MCF 10A (cell line): ENCODE measurements around the gene COLEC12. TPM values are rescaled to one million over a fixed set of nuclear protein-coding genes. Genes with fewer than 3 reads are reported as not detected.

Experiments
- BruUV-seq: library from RNA; stranded (reverse); fragments of 400-500 nt; replicated peaks from 2 replicates; lab custom pipeline; 2021; lab: Mats Ljungman, UMichigan
- CTCF ChIA-PET: fragments of 300-600 bp; sonication (Branson Sonifier 250); formaldehyde crosslinking; extraction: SDS; loops from one replicate; lab custom pipeline; 2021; ENCODE audit warnings: antibody characterized with exemption, inconsistent platforms; lab: Yijun Ruan, JAX
- POLR2A ChIA-PET: fragments of 300-600, 350-650 bp; sonication (Branson Sonifier 250); formaldehyde crosslinking; extraction: SDS; loops from one replicate; lab custom pipeline; 2020; ENCODE audit warnings: antibody characterized with exemption, inconsistent platforms; lab: Yijun Ruan, JAX
- DNase-seq: peaks from one replicate; pipeline ENCODE4 v3.0.0-alpha.2; 2018; ENCODE audit not compliant: unreplicated experiment
- H3K27ac Mint-ChIP-seq: one replicate; pipeline ENCODE4 v1.8.0; 2022; ENCODE audit warnings: mild to moderate bottlenecking, low read depth, mixed read lengths; ENCODE audit not compliant: unreplicated experiment
- H3K27me3 Mint-ChIP-seq: one replicate; pipeline ENCODE4 v1.8.0; 2022; ENCODE audit warnings: mixed read lengths; ENCODE audit not compliant: insufficient read depth, unreplicated experiment
- H3K36me3 Mint-ChIP-seq: one replicate; pipeline ENCODE4 v1.8.0; 2022; ENCODE audit warnings: mild to moderate bottlenecking, moderate library complexity, mixed read lengths; ENCODE audit not compliant: insufficient read depth, unreplicated experiment
- H3K4me1 Mint-ChIP-seq: one replicate; pipeline ENCODE4 v1.8.0; 2022; ENCODE audit warnings: mixed read lengths; ENCODE audit not compliant: insufficient read depth, unreplicated experiment
- H3K4me3 Mint-ChIP-seq: one replicate; pipeline ENCODE4 v1.8.0; 2022; ENCODE audit warnings: mild to moderate bottlenecking, moderate library complexity, mixed read lengths; ENCODE audit not compliant: unreplicated experiment
- H3K9me3 Mint-ChIP-seq: one replicate; pipeline ENCODE4 v1.8.0; 2022; ENCODE audit warnings: mixed read lengths; ENCODE audit not compliant: unreplicated experiment
- intact Hi-C: fragments of 100-400 bp; cut with micrococcal nuclease; formaldehyde crosslinking; loops from 2 replicates; pipeline ENCODE4 v1.14.1; 2022
- total RNA-seq: library from RNA; stranded (reverse); gene quantifications from 2 replicates; pipeline ENCODE4 v1.2.3, GENCODE V29; 2022
- TF ChIP-seq, protein P1 (sequence below): fragments of 200-600 bp; IDR thresholded peaks from one replicate; pipeline ENCODE4 v1.8.0; 2022; ENCODE audit warnings: antibody characterized with exemption, mild to moderate bottlenecking; ENCODE audit not compliant: unreplicated experiment

COLEC12 gene
- total RNA-seq, 1 experiment from 2014 or later = 0.05 TPM

DNA sequence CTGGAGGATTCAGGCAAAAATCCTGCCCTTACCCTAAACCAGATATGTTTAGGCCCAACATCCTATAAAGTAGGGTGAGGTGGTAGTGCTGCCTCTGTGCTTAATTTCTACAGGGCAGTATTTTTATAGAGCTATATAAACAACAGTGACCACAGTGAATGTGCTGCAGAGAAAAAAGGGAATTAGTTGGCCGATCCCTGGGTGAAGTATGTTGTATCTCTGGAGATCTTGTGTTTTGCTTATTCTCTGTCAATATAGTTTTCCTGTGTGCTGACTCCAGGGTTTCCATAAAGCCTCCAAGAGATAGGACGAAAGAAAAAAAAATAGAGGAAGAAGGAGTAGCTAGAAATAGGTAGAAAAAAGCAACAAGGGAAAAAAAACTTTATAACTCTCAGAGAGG lies 143.7 kb downstream of the COLEC12 start:
- intact Hi-C loops = no loop called here
- Mint-ChIP-seq H3K27ac (no peak overlapping the region), H3K4me3 (no peak overlapping the region), H3K4me1 (no peaks in the 10 kb centered on the region), H3K9me3 (peaks cover 14% of the 10 kb centered on the region), H3K27me3 (no peaks in the 10 kb centered on the region), H3K36me3 (no peaks in the 10 kb centered on the region)
- no TSS peak for BruUV-seq
- CTCF ChIA-PET = no interaction called here
- TF ChIP-seq, protein P1, sequence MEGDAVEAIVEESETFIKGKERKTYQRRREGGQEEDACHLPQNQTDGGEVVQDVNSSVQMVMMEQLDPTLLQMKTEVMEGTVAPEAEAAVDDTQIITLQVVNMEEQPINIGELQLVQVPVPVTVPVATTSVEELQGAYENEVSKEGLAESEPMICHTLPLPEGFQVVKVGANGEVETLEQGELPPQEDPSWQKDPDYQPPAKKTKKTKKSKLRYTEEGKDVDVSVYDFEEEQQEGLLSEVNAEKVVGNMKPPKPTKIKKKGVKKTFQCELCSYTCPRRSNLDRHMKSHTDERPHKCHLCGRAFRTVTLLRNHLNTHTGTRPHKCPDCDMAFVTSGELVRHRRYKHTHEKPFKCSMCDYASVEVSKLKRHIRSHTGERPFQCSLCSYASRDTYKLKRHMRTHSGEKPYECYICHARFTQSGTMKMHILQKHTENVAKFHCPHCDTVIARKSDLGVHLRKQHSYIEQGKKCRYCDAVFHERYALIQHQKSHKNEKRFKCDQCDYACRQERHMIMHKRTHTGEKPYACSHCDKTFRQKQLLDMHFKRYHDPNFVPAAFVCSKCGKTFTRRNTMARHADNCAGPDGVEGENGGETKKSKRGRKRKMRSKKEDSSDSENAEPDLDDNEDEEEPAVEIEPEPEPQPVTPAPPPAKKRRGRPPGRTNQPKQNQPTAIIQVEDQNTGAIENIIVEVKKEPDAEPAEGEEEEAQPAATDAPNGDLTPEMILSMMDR = no peak
- POLR2A ChIA-PET = no interaction called here
- no peak for DNase-seq

DNA sequence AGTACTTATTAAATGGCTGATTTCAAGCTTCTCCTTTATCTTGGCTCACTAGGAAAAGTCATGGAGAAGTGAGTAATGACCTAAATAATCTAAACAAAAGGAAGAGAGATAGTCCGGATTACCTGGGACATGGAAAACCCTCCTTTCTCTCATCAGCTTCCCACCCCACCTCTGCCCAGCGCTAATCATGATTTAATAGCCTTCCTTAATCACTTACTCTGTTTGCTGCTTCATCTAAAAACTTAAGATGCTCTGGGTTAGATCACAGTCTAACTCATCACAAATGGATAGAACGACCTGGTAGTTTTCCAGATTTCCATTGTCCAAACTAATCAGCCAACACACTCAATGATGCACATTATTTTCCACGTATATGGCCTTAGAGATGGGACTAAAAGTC lies 144.8 kb downstream of the COLEC12 start:
- Mint-ChIP-seq H3K27me3 (no peaks in the 10 kb centered on the region), H3K4me1 (no peaks in the 10 kb centered on the region), H3K4me3 (no peak overlapping the region), H3K9me3 (peaks cover 10% of the 10 kb centered on the region), H3K27ac (no peak overlapping the region), H3K36me3 (no peaks in the 10 kb centered on the region)
- no peak for DNase-seq
- ChIA-PET CTCF (interaction anchor here (0.6 kb wide), 1 partner anchor 475 kb away, joined by 3 read pairs; no protein-coding TSS in a partner anchor), POLR2A (no interaction called here)
- no TSS peak for BruUV-seq
- TF ChIP-seq, protein P1 = no peak
- intact Hi-C loops = no loop called here

DNA sequence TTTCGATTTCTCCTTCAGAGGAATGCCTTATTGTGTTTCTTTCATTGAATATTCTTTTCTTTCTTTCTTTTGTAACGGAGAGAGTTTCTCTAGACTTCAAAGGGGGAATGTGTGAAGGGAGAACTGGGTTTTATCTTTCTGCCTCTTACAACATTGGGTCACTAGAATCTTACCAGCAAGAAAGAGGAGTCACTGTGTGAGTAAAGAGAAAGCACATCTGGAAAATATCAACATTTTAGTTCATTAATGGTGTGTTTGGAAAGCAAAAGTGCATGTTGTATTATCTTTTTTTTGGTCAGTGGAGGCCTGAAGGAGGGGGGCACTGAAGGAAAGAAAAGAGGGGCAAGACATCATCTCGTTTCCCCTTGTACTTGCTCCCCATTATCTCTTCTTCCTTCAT lies 146.0 kb downstream of the COLEC12 start:
- POLR2A ChIA-PET = interaction anchor here (0.6 to 1.0 kb wide), 2 partner anchors 87 to 280 kb away, joined by 3 read pairs; partner anchors contain the start of gene THOC1

DNA sequence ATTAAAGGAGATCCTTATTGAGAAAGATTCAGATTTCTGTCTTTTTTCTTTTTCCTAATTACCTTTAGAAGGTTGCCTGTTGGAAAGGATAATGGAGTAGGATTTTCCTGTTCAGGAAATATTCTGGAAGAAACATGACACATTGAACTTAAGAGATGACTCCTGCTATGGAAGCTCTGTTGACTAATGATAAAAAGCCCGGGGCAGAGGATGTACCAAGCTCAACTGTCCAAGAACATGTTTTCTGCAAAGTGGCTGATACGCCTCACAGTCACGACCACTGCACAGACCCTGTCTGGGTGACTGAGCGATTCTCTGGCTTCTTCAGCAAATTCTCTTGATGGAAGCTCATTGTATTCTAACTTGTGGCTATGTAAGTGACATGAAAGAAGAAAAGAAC lies 146.5 kb downstream of the COLEC12 start:
- Mint-ChIP-seq H3K4me3 (no peak overlapping the region), H3K4me1 (no peaks in the 10 kb centered on the region), H3K9me3 (peaks cover 7% of the 10 kb centered on the region), H3K27ac (no peak overlapping the region), H3K27me3 (no peaks in the 10 kb centered on the region), H3K36me3 (no peaks in the 10 kb centered on the region)
- ChIA-PET POLR2A (interaction anchor here (0.6 to 1.0 kb wide), 2 partner anchors 87 to 281 kb away, joined by 3 read pairs; partner anchors contain the start of gene THOC1), CTCF (no interaction called here)
- TF ChIP-seq, protein P1 = no peak
- BruUV-seq = no TSS peak
- intact Hi-C loops = no loop called here
- DNase-seq = peak; percentile 23

More for the DNA sequence above, 146.0 kb downstream of the COLEC12 start:
- BruUV-seq = no TSS peak
- DNase-seq = no peak
- Mint-ChIP-seq H3K9me3 (peaks cover 7% of the 10 kb centered on the region), H3K27me3 (no peaks in the 10 kb centered on the region), H3K36me3 (no peaks in the 10 kb centered on the region), H3K4me3 (no peak overlapping the region), H3K4me1 (no peaks in the 10 kb centered on the region), H3K27ac (no peak overlapping the region)
- intact Hi-C loops = no loop called here
- CTCF ChIA-PET = no interaction called here
- TF ChIP-seq, protein P1 = no peak
